ENCODE results near the gene PRX. TPM values are rescaled to one million over a fixed set of nuclear protein-coding genes. Genes with fewer than 3 reads are reported as not detected.
A peak's percentile ranks its signal among the peaks of the same experiment; 100 is the strongest.

The PRX gene
- total and polyA plus RNA-seq, 2 of the 13 experiments (the other 11 are each of a cell fraction or from before 2014, with no cell fraction given), result 0.66 TPM

- TF ChIP-seq THAP8 (CRISPR knock-in tag; IDR thresholded peaks at IDR 0.05; ENCODE audit: borderline replicate concordance), result no peak
- TF ChIP-seq AGO2 (optimal IDR thresholded peaks at IDR 0.05; ENCODE audit: low read depth, low read length), result peak; percentile 79
- TF ChIP-seq NR3C1 (CRISPR knock-in tag; IDR thresholded peaks at IDR 0.05), result no peak
- no peak for TF ChIP-seq ZNF556 (CRISPR knock-in tag; IDR thresholded peaks at IDR 0.05; ENCODE audit: borderline replicate concordance)
- peak; percentile 8; the same call in 1 of the 2 replicates for TF ChIP-seq CTCF (CRISPR knock-in tag; IDR thresholded peaks at IDR 0.05)
- no peak for TF ChIP-seq GPN1 (CRISPR knock-in tag; IDR thresholded peaks at IDR 0.05; ENCODE audit: borderline replicate concordance)
- TF ChIP-seq ZIK1 (CRISPR knock-in tag; IDR thresholded peaks at IDR 0.05; ENCODE audit: borderline replicate concordance, low read depth), result no peak
- no peak for TF ChIP-seq ZFP36 (IDR thresholded peaks at IDR 0.05; ENCODE audit: borderline replicate concordance, low read depth, low read length, partially characterized antibody)
- TF ChIP-seq IRF9 (CRISPR knock-in tag; IDR thresholded peaks at IDR 0.05; ENCODE audit: borderline replicate concordance), result no peak
- TF ChIP-seq SP1 (IDR thresholded peaks at IDR 0.05), result no peak
- peak; percentile 85 for TF ChIP-seq SP1 (CRISPR knock-in tag; IDR thresholded peaks at IDR 0.05)
- peak; percentile 44; the same call in 1 of the 2 replicates for TF ChIP-seq ZNF788 (CRISPR knock-in tag; IDR thresholded peaks at IDR 0.05; ENCODE audit: borderline replicate concordance)
- no peak for TF ChIP-seq ZNF510 (CRISPR knock-in tag; IDR thresholded peaks at IDR 0.05; ENCODE audit: low read depth)
- peak; percentile 80 for TF ChIP-seq YY1 (IDR thresholded peaks at IDR 0.05; ENCODE audit: insufficient read depth, insufficient replicate concordance, low read depth, low read length)
- no peak for TF ChIP-seq PCBP2 (optimal IDR thresholded peaks at IDR 0.05; ENCODE audit: low read depth, low read length, poor library complexity, severe bottlenecking)
- 0 out of 2 replicates have a peak, but pooled peaks have one; percentile 28 for TF ChIP-seq ZNF441 (CRISPR knock-in tag; IDR thresholded peaks at IDR 0.05; ENCODE audit: borderline replicate concordance)
- TF ChIP-seq NONO (IDR thresholded peaks at IDR 0.05), result no peak
- TF ChIP-seq NONO (CRISPR knock-in tag; conservative IDR thresholded peaks at IDR 0.05), result peak; percentile 64; the same call in 1 of the 2 replicates
- TF ChIP-seq RBFOX2 (IDR thresholded peaks at IDR 0.05; ENCODE audit: low read depth, low read length), result peak; percentile 77
- TF ChIP-seq HHEX (CRISPR knock-in tag; IDR thresholded peaks at IDR 0.05), result no peak
- TF ChIP-seq LCORL (IDR thresholded peaks at IDR 0.05), result no peak
- TF ChIP-seq LCORL (CRISPR knock-in tag; IDR thresholded peaks at IDR 0.05), result peak; percentile 85
- peak; percentile 88 for TF ChIP-seq AGO1 (IDR thresholded peaks at IDR 0.05; ENCODE audit: low read depth, low read length, poor library complexity, severe bottlenecking)
- TF ChIP-seq ZNF451 (CRISPR knock-in tag; IDR thresholded peaks at IDR 0.05), result no peak
- no peak for TF ChIP-seq ZNF569 (CRISPR knock-in tag; IDR thresholded peaks at IDR 0.05; ENCODE audit: borderline replicate concordance)
- no peak for TF ChIP-seq IRF1 (CRISPR knock-in tag; IDR thresholded peaks at IDR 0.05; ENCODE audit: low read depth)
Measured at GRCh38 chr19:40443131-40443999, 30.2 kb upstream of the PRX start (continued).

Data from HepG2 (cell line).